Testis (tissue), 2 donors: ENCODE results near the gene ZDHHC24.

Experiments
- CTCF ChIP-seq, 3 experiments: fragments of 450-650 bp in 2 of 3; fragments of 200-600 bp in 1 of 3; sonication (generic) in 1 of 3; IDR thresholded peaks; one replicate each; pipeline ENCODE4 v1.5.1; 2016 to 2019; ENCODE audit warnings: antibody characterized with exemption in 3 of 3, mild to moderate bottlenecking in 2 of 3, moderate library complexity in 1 of 3
- POLR2A ChIP-seq: fragments of 450-650 bp; IDR thresholded peaks from one replicate; pipeline ENCODE4 v1.6.1; 2017; ENCODE audit warnings: antibody characterized with exemption, mild to moderate bottlenecking, moderate library complexity

- no peak for TF ChIP-seq POLR2A
- no peak for TF ChIP-seq CTCF (IDR thresholded peaks at IDR 0.05)
These were observed 1.8 kb upstream of the ZDHHC24 start for GRCh38 chr11:66547662-66548009.
